ENCODE measurements around the gene NOTCH1. TPM values are rescaled to one million over a fixed set of nuclear protein-coding genes. Genes with fewer than 3 reads are reported as not detected.

Gene NOTCH1
- total RNA-seq, 1 donor from 2014 or later = 34.1 TPM

- Mint-ChIP-seq H3K36me3 (ENCODE audit: low read depth, unreplicated experiment) (no peaks in the 10 kb centered on the region), H3K4me3 (ENCODE audit: unreplicated experiment) (no peak overlapping the region), H3K27me3 (ENCODE audit: low read depth, unreplicated experiment) (peaks cover 3% of the 10 kb centered on the region), H3K9me3 (ENCODE audit: unreplicated experiment) (no peaks in the 10 kb centered on the region), H3K27ac (ENCODE audit: unreplicated experiment) (no peak overlapping the region), H3K4me1 (ENCODE audit: low read depth, unreplicated experiment) (peaks cover 15% of the 10 kb centered on the region)
- H4K20me1 ChIP-seq (ENCODE audit: insufficient read depth, low read length) = no peaks in the 10 kb centered on the region
- no peaks in the 10 kb centered on the region for H3K79me2 ChIP-seq (ENCODE audit: insufficient read depth, low read length)
- H3K9ac ChIP-seq (ENCODE audit: low read length) = no peak overlapping the region
- no peak for DNase-seq (ENCODE audit: low read depth)
- peaks cover 4% of the 10 kb centered on the region for H3K9me3 ChIP-seq (ENCODE audit: insufficient read depth, low read depth, low read length)
- no peak for FAIRE-seq
- H2AFZ ChIP-seq (ENCODE audit: low read depth, low read length) = no peak overlapping the region
- no peak overlapping the region for H3K4me2 ChIP-seq (ENCODE audit: low read length)
- H3K36me3 ChIP-seq (ENCODE audit: insufficient read depth, low read length) = no peaks in the 10 kb centered on the region
- peaks cover 17% of the 10 kb centered on the region for H3K4me1 ChIP-seq (ENCODE audit: insufficient read depth, low read length)
- no peak overlapping the region for H3K4me3 ChIP-seq (ENCODE audit: insufficient read depth, low read depth, low read length)
- TF ChIP-seq EZH2 (IDR thresholded peaks at IDR 0.05; ENCODE audit: insufficient read depth, low read length) (no peak), CTCF (IDR thresholded peaks at IDR 0.05; ENCODE audit: insufficient read depth, low read depth, low read length) (no peak)
- H3K27ac ChIP-seq (ENCODE audit: low read depth, low read length) = no peak overlapping the region
- no peaks in the 10 kb centered on the region for H3K27me3 ChIP-seq (ENCODE audit: insufficient read depth, low read length)
Measured at GRCh38 chr9:136584401-136584932, 38.6 kb upstream of the NOTCH1 start.

- no peak overlapping the region for H3K27ac Mint-ChIP-seq (ENCODE audit: unreplicated experiment)
- Histone ChIP-seq H3K79me2 (ENCODE audit: insufficient read depth, low read length) (no peaks in the 10 kb centered on the region), H3K4me2 (ENCODE audit: low read length) (no peak overlapping the region), H3K4me3 (ENCODE audit: insufficient read depth, low read depth, low read length) (no peak overlapping the region), H4K20me1 (ENCODE audit: insufficient read depth, low read length) (no peaks in the 10 kb centered on the region), H3K27ac (ENCODE audit: low read depth, low read length) (no peak overlapping the region), H3K9ac (ENCODE audit: low read length) (no peak overlapping the region), H3K4me1 (ENCODE audit: insufficient read depth, low read length) (peaks cover 11% of the 10 kb centered on the region), H2AFZ (ENCODE audit: low read depth, low read length) (no peak overlapping the region), H3K9me3 (ENCODE audit: insufficient read depth, low read depth, low read length) (peaks cover 4% of the 10 kb centered on the region), H3K36me3 (ENCODE audit: insufficient read depth, low read length) (no peaks in the 10 kb centered on the region), H3K27me3 (ENCODE audit: insufficient read depth, low read length) (no peaks in the 10 kb centered on the region)
- H3K4me1 Mint-ChIP-seq (ENCODE audit: low read depth, unreplicated experiment) = peaks cover 6% of the 10 kb centered on the region
- TF ChIP-seq EZH2 (IDR thresholded peaks at IDR 0.05; ENCODE audit: insufficient read depth, low read length) (no peak), CTCF (IDR thresholded peaks at IDR 0.05; ENCODE audit: insufficient read depth, low read depth, low read length) (no peak)
- DNase-seq (ENCODE audit: low read depth) = no peak
- no peaks in the 10 kb centered on the region for H3K9me3 Mint-ChIP-seq (ENCODE audit: unreplicated experiment)
- no peaks in the 10 kb centered on the region for H3K36me3 Mint-ChIP-seq (ENCODE audit: low read depth, unreplicated experiment)
- H3K27me3 Mint-ChIP-seq (ENCODE audit: low read depth, unreplicated experiment) = peaks cover 3% of the 10 kb centered on the region
- FAIRE-seq = no peak
- no peak overlapping the region for H3K4me3 Mint-ChIP-seq (ENCODE audit: unreplicated experiment)
Measured at GRCh38 chr9:136582977-136583735, 37.3 kb upstream of the NOTCH1 start.
